K562 (cell line): ENCODE data around the gene PGM5.

ENCODE experiments used
- ATF6 ChIP-seq: sonication (generic); formaldehyde crosslinking; IDR thresholded peaks from 2 replicates; pipeline ENCODE4 v1.4.0; 2020; ENCODE audit warnings: mild to moderate bottlenecking, missing genetic modification reagents
- CREM ChIP-seq: IDR thresholded peaks from 2 replicates; pipeline ENCODE4 v1.6.1; 2014; ENCODE audit warnings: antibody characterized with exemption, low read depth
- CTCF ChIP-seq, 3 experiments: IDR thresholded peaks in 2 of 3; conservative IDR thresholded peaks in 1 of 3; 2 replicates each; pipeline ENCODE4 v1.5.1; 2011 to 2012; ENCODE audit warnings: low read length in 3 of 3, mild to moderate bottlenecking in 3 of 3, control low read depth in 2 of 3, improper control_type of control experiment in 1 of 3, inconsistent platforms in 1 of 3, low read depth in 1 of 3, mixed read lengths in 1 of 3, moderate library complexity in 1 of 3; ENCODE audit not compliant: insufficient read depth in 2 of 3
- JUN ChIP-seq, 2 experiments: sonication (generic) in 1 of 2; formaldehyde crosslinking in 1 of 2; IDR thresholded peaks; 2 replicates each; pipeline versions ENCODE4 v1.6.1 to v1.8.0; 2012 to 2022; ENCODE audit warnings: borderline replicate concordance in 2 of 2, mild to moderate bottlenecking in 2 of 2, improper control_type of control experiment in 1 of 2, low read depth in 1 of 2, low read length in 1 of 2, missing genetic modification reagents in 1 of 2
- KDM1A ChIP-seq, 2 experiments: fragments of 450-650 bp; IDR thresholded peaks; 2 replicates each; pipeline ENCODE4 v1.6.1; 2016; ENCODE audit warnings: mild to moderate bottlenecking in 2 of 2
- MAFF ChIP-seq: IDR thresholded peaks from 2 replicates; pipeline ENCODE4 v1.6.1; 2012; ENCODE audit warnings: low read length, improper control_type of control experiment
- MAZ ChIP-seq, 2 experiments: fragments of 450-650 bp in 1 of 2; sonication (generic) in 1 of 2; formaldehyde crosslinking; IDR thresholded peaks in 1 of 2; conservative IDR thresholded peaks in 1 of 2; 2 replicates each; pipeline versions ENCODE4 v1.4.0 to v1.5.0; 2020; ENCODE audit warnings: mild to moderate bottlenecking in 1 of 2, missing genetic modification reagents in 1 of 2
- MYC ChIP-seq, 2 experiments: fragments of 250-450 bp in 1 of 2; sonication (Bioruptor Pico) in 1 of 2; IDR thresholded peaks; 2 replicates each; pipeline versions ENCODE4 v1.5.1 to v1.6.1; 2012 to 2021; ENCODE audit warnings: low read depth in 2 of 2, borderline replicate concordance in 1 of 2, improper control_type of control experiment in 1 of 2, low read length in 1 of 2, mild to moderate bottlenecking in 1 of 2, moderate library complexity in 1 of 2
- TARDBP ChIP-seq: fragments of 450-650 bp; IDR thresholded peaks from 2 replicates; pipeline ENCODE4 v1.6.1; 2016
- ZNF324 ChIP-seq: fragments of 250-450 bp; sonication (Bioruptor Pico); IDR thresholded peaks from 2 replicates; pipeline ENCODE4 v1.4.0; 2020; ENCODE audit warnings: mild to moderate bottlenecking
- ZNF609 ChIP-seq: sonication (generic); formaldehyde crosslinking; IDR thresholded peaks from 2 replicates; pipeline ENCODE4 v1.8.1; 2023; ENCODE audit warnings: missing genetic modification reagents, mild to moderate bottlenecking, borderline replicate concordance

- TF ChIP-seq JUN (IDR thresholded peaks at IDR 0.05; ENCODE audit: borderline replicate concordance, low read depth, low read length) (no peak), JUN (CRISPR knock-in tag; IDR thresholded peaks at IDR 0.05; ENCODE audit: borderline replicate concordance) (no peak), TARDBP (no peak), MAFF (no peak), MAZ (CRISPR knock-in tag; conservative IDR thresholded peaks at IDR 0.05 in 1 of 2, IDR thresholded peaks at IDR 0.05 in 1 of 2) (no peak), KDM1A (IDR thresholded peaks at IDR 0.05) (no peak), MYC (IDR thresholded peaks at IDR 0.05; ENCODE audit: low read depth, low read length) (no peak), MYC (CRISPR knock-in tag; IDR thresholded peaks at IDR 0.05; ENCODE audit: borderline replicate concordance, low read depth) (no peak), ZNF609 (CRISPR knock-in tag) (no peak), ZNF324 (CRISPR knock-in tag) (no peak), CREM (no peak), CTCF (IDR thresholded peaks at IDR 0.05 in 2 of 3, conservative IDR thresholded peaks at IDR 0.05 in 1 of 3; ENCODE audit: insufficient read depth in 2 of 3, low read depth in 1 of 3, low read length in 3 of 3) (no peak), ATF6 (no peak)
These were observed 153.3 kb downstream of the PGM5 start for GRCh38 chr9:68509689-68510088.
